ENCODE measurements around the gene KCNT1.

KCNT1 gene

DNA sequence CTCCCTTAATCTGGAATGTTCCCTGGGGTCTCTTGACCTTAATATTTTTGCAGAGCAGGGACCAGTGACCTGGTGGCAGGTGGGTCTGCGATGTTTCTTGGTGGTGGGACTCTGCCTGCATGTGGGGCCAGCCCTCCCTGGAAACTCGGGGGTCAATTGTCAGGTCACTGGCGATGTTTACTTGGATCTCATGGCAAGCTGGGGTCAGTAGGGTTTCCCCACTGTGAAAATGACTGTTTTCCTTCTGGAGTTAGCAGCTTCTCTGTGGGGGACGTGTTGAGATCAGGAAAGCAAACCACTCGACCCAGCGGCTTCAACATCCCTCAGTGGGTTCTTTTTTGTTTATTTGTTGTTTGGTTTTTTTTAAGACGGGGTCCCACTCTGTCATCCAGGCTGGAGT is 73.9 kb downstream of the KCNT1 start:
- Histone ChIP-seq H3K4me2 (ENCODE audit: low read length) (no peak overlapping the region), H3K27me3 (ENCODE audit: control insufficient read depth, low read length) (no peaks in the 10 kb centered on the region), H3K9me2 (replicated peaks; ENCODE audit: control insufficient read depth, low read length) (no peaks in the 10 kb centered on the region), H3K27ac (ENCODE audit: low read depth, low read length) (no peak overlapping the region), H3F3A (ENCODE audit: control insufficient read depth, insufficient read depth) (no peaks in the 10 kb centered on the region), H3K36me3 (ENCODE audit: control insufficient read depth, low read length) (no peaks in the 10 kb centered on the region), H3K9me3 (ENCODE audit: control insufficient read depth, insufficient read depth, low read length) (no peaks in the 10 kb centered on the region), H3K4me3 (ENCODE audit: low read length) (no peak overlapping the region), H4K20me1 (ENCODE audit: control insufficient read depth, insufficient read depth, low read depth, low read length) (no peaks in the 10 kb centered on the region), H3K4me1 (ENCODE audit: control insufficient read depth, low read length) (no peaks in the 10 kb centered on the region), H3K79me2 (ENCODE audit: control insufficient read depth, low read length) (no peaks in the 10 kb centered on the region)
- TF ChIP-seq CTCF (IDR thresholded peaks at IDR 0.05; ENCODE audit: low read depth, low read length, poor library complexity, severe bottlenecking) (no peak), EZH2phosphoT487 (IDR thresholded peaks at IDR 0.05; ENCODE audit: borderline replicate concordance, low read length) (no peak)

DNA sequence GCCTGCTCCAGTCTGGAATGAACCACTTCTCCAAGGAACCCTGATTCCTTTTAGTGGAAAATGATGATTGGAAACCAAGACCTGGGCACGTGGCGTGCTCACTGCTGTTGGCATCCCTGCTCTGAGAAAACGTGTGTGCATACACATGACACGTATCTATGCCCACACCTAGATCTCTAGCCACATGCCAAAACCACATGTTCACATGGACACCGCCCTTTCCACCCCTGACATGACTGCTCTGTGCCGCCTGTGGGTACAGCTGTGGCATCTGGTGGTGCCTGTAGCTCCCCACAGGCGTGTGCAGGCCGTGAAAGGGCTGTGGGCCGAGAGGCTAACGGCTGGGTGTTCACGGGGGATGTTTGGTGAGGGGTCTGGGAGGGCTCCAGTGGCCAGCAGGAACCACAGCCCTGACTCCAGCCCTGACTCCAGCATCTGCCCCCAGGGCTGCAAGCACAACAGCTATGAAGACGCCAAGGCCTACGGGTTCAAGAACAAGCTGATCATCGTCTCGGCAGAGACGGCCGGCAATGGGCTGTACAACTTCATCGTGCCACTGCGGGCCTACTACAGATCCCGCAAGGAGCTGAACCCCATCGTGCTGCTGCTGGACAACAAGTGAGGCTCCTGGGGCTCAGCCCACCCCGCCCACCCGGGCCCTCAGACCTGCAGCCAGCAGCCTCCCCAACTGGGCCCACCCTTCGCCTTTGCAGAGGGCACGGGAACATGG is 75.1 kb downstream of the KCNT1 start:
- no peaks in the 10 kb centered on the region for H3K9me3 ChIP-seq (ENCODE audit: control insufficient read depth, insufficient read depth, low read length)
- no peaks in the 10 kb centered on the region for H3K79me2 ChIP-seq (ENCODE audit: control insufficient read depth, low read length)
- no peak overlapping the region for H3K4me3 ChIP-seq (ENCODE audit: low read length)
- H4K20me1 ChIP-seq (ENCODE audit: control insufficient read depth, insufficient read depth, low read depth, low read length) = no peaks in the 10 kb centered on the region
- no peaks in the 10 kb centered on the region for H3K27me3 ChIP-seq (ENCODE audit: control insufficient read depth, low read length)
- H3K36me3 ChIP-seq (ENCODE audit: control insufficient read depth, low read length) = no peaks in the 10 kb centered on the region
- H3K27ac ChIP-seq (ENCODE audit: low read depth, low read length) = no peak overlapping the region
- H3F3A ChIP-seq (ENCODE audit: control insufficient read depth, insufficient read depth) = no peaks in the 10 kb centered on the region
- H3K4me1 ChIP-seq (ENCODE audit: control insufficient read depth, low read length) = no peaks in the 10 kb centered on the region
- no peaks in the 10 kb centered on the region for H3K9me2 ChIP-seq (replicated peaks; ENCODE audit: control insufficient read depth, low read length)
- no peak for TF ChIP-seq CTCF (IDR thresholded peaks at IDR 0.05; ENCODE audit: low read depth, low read length, poor library complexity, severe bottlenecking)
- TF ChIP-seq EZH2phosphoT487 (IDR thresholded peaks at IDR 0.05; ENCODE audit: borderline replicate concordance, low read length) = no peak
- no peak overlapping the region for H3K4me2 ChIP-seq (ENCODE audit: low read length)

- TF ChIP-seq EZH2phosphoT487 (IDR thresholded peaks at IDR 0.05; ENCODE audit: borderline replicate concordance, low read length) = no peak
- TF ChIP-seq CTCF (IDR thresholded peaks at IDR 0.05; ENCODE audit: low read depth, low read length, poor library complexity, severe bottlenecking) = no peak
These were observed 75.7 kb downstream of the KCNT1 start for GRCh38 chr9:135777623-135778177.

More at GRCh38 chr9:135777623-135778177, 75.7 kb downstream of the KCNT1 start:
- H3K27ac ChIP-seq (ENCODE audit: low read depth, low read length) = no peak overlapping the region
- H3K4me2 ChIP-seq (ENCODE audit: low read length) = no peak overlapping the region
- no peaks in the 10 kb centered on the region for H3K9me2 ChIP-seq (replicated peaks; ENCODE audit: control insufficient read depth, low read length)
- H3K9me3 ChIP-seq (ENCODE audit: control insufficient read depth, insufficient read depth, low read length) = no peaks in the 10 kb centered on the region
- no peaks in the 10 kb centered on the region for H3F3A ChIP-seq (ENCODE audit: control insufficient read depth, insufficient read depth)
- no peak overlapping the region for H3K4me3 ChIP-seq (ENCODE audit: low read length)
- H3K27me3 ChIP-seq (ENCODE audit: control insufficient read depth, low read length) = no peaks in the 10 kb centered on the region
- no peaks in the 10 kb centered on the region for H3K79me2 ChIP-seq (ENCODE audit: control insufficient read depth, low read length)
- H4K20me1 ChIP-seq (ENCODE audit: control insufficient read depth, insufficient read depth, low read depth, low read length) = no peaks in the 10 kb centered on the region
- no peaks in the 10 kb centered on the region for H3K4me1 ChIP-seq (ENCODE audit: control insufficient read depth, low read length)
- no peaks in the 10 kb centered on the region for H3K36me3 ChIP-seq (ENCODE audit: control insufficient read depth, low read length)

Measured in DOHH2 (cell line).